ENCODE results near the gene ABHD12.
A peak's percentile ranks its signal among the peaks of the same experiment; 100 is the strongest.
"Not testable (repeated sequence)": the region's sequence is repeated elsewhere in the genome, so short reads cannot be mapped to it uniquely, and the experiment has no call there.

ABHD12 gene

GRCh38 chr20:25390538-25391528, at the start of gene ABHD12:
Gene ABHD12 (minus strand): TSS chr20:25390835. CDS start chr20:25390703, 132 bp downstream.
- DNase-seq, result peak; percentile 88 to 92 (median 90)

GRCh38 chr20:25439328-25439727, 48.7 kb upstream of the ABHD12 start:
- no peak for DNase-seq

- no peak for DNase-seq
Observed at GRCh38 chr20:25437153-25437581, 46.5 kb upstream of the ABHD12 start.

GRCh38 chr20:25424536-25424935, 33.9 kb upstream of the ABHD12 start:
- DNase-seq, result no peak

- DNase-seq, result no peak
Observed at GRCh38 chr20:25422032-25422431, 31.4 kb upstream of the ABHD12 start.

GRCh38 chr20:25421102-25421501, 30.5 kb upstream of the ABHD12 start:
- no peak for DNase-seq

GRCh38 chr20:25418776-25419175, 28.1 kb upstream of the ABHD12 start:
- no peak for DNase-seq

GRCh38 chr20:25408890-25409289, 18.3 kb upstream of the ABHD12 start:
- no peak for DNase-seq

GRCh38 chr20:25408170-25408547, 17.5 kb upstream of the ABHD12 start:
- DNase-seq, result no peak

GRCh38 chr20:25407311-25408169, 16.9 kb upstream of the ABHD12 start, which contains the start of gene GINS1:
Gene GINS1 (plus strand): TSS chr20:25407673. CDS start chr20:25407821, 148 bp downstream.
- DNase-seq, result peak; percentile 43 to 75 (median 61)

- DNase-seq, result no peak
Observed at GRCh38 chr20:25402583-25402982, 11.9 kb upstream of the ABHD12 start.

- not testable (repeated sequence) for DNase-seq
Observed at GRCh38 chr20:25400291-25400732, 9.7 kb upstream of the ABHD12 start.

GRCh38 chr20:25399037-25399430, 8.4 kb upstream of the ABHD12 start:
- DNase-seq, result peak in 3 of 6 experiments; percentile 1 to 32 (median 27)

- DNase-seq, result no peak
Observed at GRCh38 chr20:25398376-25399036, 7.9 kb upstream of the ABHD12 start.

- DNase-seq, result no peak
Observed at GRCh38 chr20:25397821-25398220, 7.2 kb upstream of the ABHD12 start.

GRCh38 chr20:25397096-25397495, 6.5 kb upstream of the ABHD12 start:
- no peak for DNase-seq

- no peak for DNase-seq
Observed at GRCh38 chr20:25394996-25395395, 4.4 kb upstream of the ABHD12 start.

GRCh38 chr20:25394276-25394675, 3.6 kb upstream of the ABHD12 start:
- DNase-seq, result no peak

- peak in 2 of 6 experiments; percentile 17 to 59 for DNase-seq
Observed at GRCh38 chr20:25389858-25390537, 637 bp downstream of the ABHD12 start.

- no peak for DNase-seq
Observed at GRCh38 chr20:25389401-25389857, 1.2 kb downstream of the ABHD12 start.

- DNase-seq, result no peak
Observed at GRCh38 chr20:25382704-25383370, 7.8 kb downstream of the ABHD12 start.

Data from stimulated activated naive CD4-positive, alpha-beta T cell (primary cell).